WTC11 (cell line): ENCODE data around the gene MLX. TPM values are rescaled to one million over a fixed set of nuclear protein-coding genes. Genes with fewer than 3 reads are reported as not detected.
"Not testable (repeated sequence)": the region's sequence is repeated elsewhere in the genome, so short reads cannot be mapped to it uniquely, and the experiment has no call there.

Experiments used
- ATAC-seq: fragments of 200-7000 bp; cut with Tn5 transposase; 2 replicates; pipeline ENCODE4 v1.10.0; 2021; ENCODE audit warnings: mild to moderate bottlenecking, moderate library complexity
- CTCF ChIA-PET: fragments of 300-600 bp; sonication (Branson Sonifier 250); formaldehyde crosslinking; loops from one replicate; lab custom pipeline; 2021; ENCODE audit warnings: antibody characterized with exemption; lab: Charles Lee
- POLR2A ChIA-PET: fragments of 350-600 bp; sonication (Branson Sonifier 250); formaldehyde crosslinking; loops from one replicate; lab custom pipeline; 2021; ENCODE audit warnings: antibody characterized with exemption; lab: Charles Lee
- DNase-seq: peaks from one replicate; pipeline ENCODE4 v3.0.0; 2021; ENCODE audit warnings: low spot score
- H3K27ac Mint-ChIP-seq: 2 replicates; pipeline ENCODE4 v1.8.0; 2021; ENCODE audit warnings: mixed read lengths
- H3K27me3 Mint-ChIP-seq: 2 replicates; pipeline ENCODE4 v1.8.0; 2021; ENCODE audit warnings: low read depth, mild to moderate bottlenecking, moderate library complexity, mixed read lengths
- H3K36me3 Mint-ChIP-seq: 2 replicates; pipeline ENCODE4 v1.8.0; 2021; ENCODE audit warnings: mixed read lengths
- H3K4me1 Mint-ChIP-seq: 2 replicates; pipeline ENCODE4 v1.8.0; 2022; ENCODE audit warnings: mixed read lengths
- H3K4me3 Mint-ChIP-seq: 2 replicates; pipeline ENCODE4 v1.8.0; 2021; ENCODE audit warnings: mild to moderate bottlenecking, moderate library complexity, mixed read lengths
- H3K9me3 Mint-ChIP-seq: 2 replicates; pipeline ENCODE4 v1.8.0; 2021; ENCODE audit warnings: mixed read lengths
- ARID4B ChIP-seq: sonication (generic); formaldehyde crosslinking; IDR thresholded peaks from 2 replicates; pipeline ENCODE4 v1.8.0; 2023; ENCODE audit warnings: missing genetic modification reagents, mild to moderate bottlenecking, borderline replicate concordance
- ATF1 ChIP-seq: sonication (generic); formaldehyde crosslinking; IDR thresholded peaks from 2 replicates; pipeline ENCODE4 v1.8.1; 2023; ENCODE audit warnings: mild to moderate bottlenecking, moderate library complexity, missing genetic modification reagents
- CREM ChIP-seq: sonication (generic); formaldehyde crosslinking; IDR thresholded peaks from 2 replicates; pipeline ENCODE4 v1.8.1; 2022; ENCODE audit warnings: mild to moderate bottlenecking, missing genetic modification reagents, moderate library complexity
- FOXP4 ChIP-seq: sonication (generic); formaldehyde crosslinking; IDR thresholded peaks from 2 replicates; pipeline ENCODE4 v1.8.0; 2022; ENCODE audit warnings: mild to moderate bottlenecking, missing genetic modification reagents
- GTF2I ChIP-seq: fragments of 250-450 bp; sonication (Bioruptor Pico); conservative IDR thresholded peaks from 2 replicates; pipeline ENCODE4 v1.4.0; 2021; ENCODE audit warnings: mild to moderate bottlenecking
- JUN ChIP-seq: sonication (generic); formaldehyde crosslinking; IDR thresholded peaks from 2 replicates; pipeline ENCODE4 v1.8.0; 2023; ENCODE audit warnings: mild to moderate bottlenecking, missing genetic modification reagents
- MXD4 ChIP-seq: fragments of 250-450 bp; sonication (Bioruptor Pico); IDR thresholded peaks from 2 replicates; pipeline ENCODE4 v1.8.0; 2021; ENCODE audit warnings: mild to moderate bottlenecking, moderate library complexity, borderline replicate concordance
- MYBL2 ChIP-seq: sonication (generic); formaldehyde crosslinking; IDR thresholded peaks from 2 replicates; pipeline ENCODE4 v1.8.1; 2023; ENCODE audit warnings: mild to moderate bottlenecking, moderate library complexity, missing genetic modification reagents
- NFYB ChIP-seq: sonication (generic); formaldehyde crosslinking; conservative IDR thresholded peaks from 2 replicates; pipeline ENCODE4 v1.8.0; 2022; ENCODE audit warnings: low read depth, missing genetic modification reagents
- OVOL2 ChIP-seq: fragments of 250-450 bp; sonication (Bioruptor Pico); IDR thresholded peaks from 2 replicates; pipeline ENCODE4 v1.9.0; 2021; ENCODE audit warnings: mild to moderate bottlenecking, borderline replicate concordance
- SMAD4 ChIP-seq: sonication (generic); formaldehyde crosslinking; IDR thresholded peaks from 2 replicates; pipeline ENCODE4 v1.8.0; 2022; ENCODE audit warnings: mild to moderate bottlenecking, missing genetic modification reagents
- STAT6 ChIP-seq: sonication (generic); formaldehyde crosslinking; conservative IDR thresholded peaks from 2 replicates; pipeline ENCODE4 v1.8.1; 2023; ENCODE audit warnings: mild to moderate bottlenecking, low read depth, missing genetic modification reagents, moderate library complexity
- ZBTB21 ChIP-seq: sonication (generic); formaldehyde crosslinking; IDR thresholded peaks from 2 replicates; pipeline ENCODE4 v1.8.1; 2023; ENCODE audit warnings: mild to moderate bottlenecking, missing genetic modification reagents, borderline replicate concordance
- ZNF121 ChIP-seq: sonication (generic); formaldehyde crosslinking; IDR thresholded peaks from 2 replicates; pipeline ENCODE4 v1.8.0; 2023; ENCODE audit warnings: missing genetic modification reagents
- ZNF281 ChIP-seq: sonication (generic); formaldehyde crosslinking; IDR thresholded peaks from 2 replicates; pipeline ENCODE4 v1.8.0; 2023; ENCODE audit warnings: mild to moderate bottlenecking, missing genetic modification reagents
- ZNF396 ChIP-seq: fragments of 250-450 bp; sonication (Bioruptor Pico); IDR thresholded peaks from 2 replicates; pipeline ENCODE4 v1.8.0; 2021; ENCODE audit warnings: mild to moderate bottlenecking, moderate library complexity, borderline replicate concordance
- ZNF416 ChIP-seq: fragments of 250-450 bp; sonication (Bioruptor Pico); IDR thresholded peaks from 2 replicates; pipeline ENCODE4 v1.9.0; 2021; ENCODE audit warnings: mild to moderate bottlenecking, inconsistent platforms
- total RNA-seq: library from RNA; stranded (reverse); gene quantifications from 3 replicates; pipeline ENCODE4 v1.2.3, GENCODE V29; 2021

The MLX gene
- total RNA-seq, 1 experiment from 2014 or later, result 34.9 TPM

- ChIA-PET CTCF (interaction anchor here (0.6 to 2.6 kb wide), 11 partner anchors 9 to 535 kb away, joined by 3 to 22 read pairs (median 5); partner anchors contain the start of genes CNTNAP1, NKIRAS2 and PSMC3IP), POLR2A (interaction anchor here (0.6 to 1.3 kb wide), 4 partner anchors 15 to 128 kb away, joined by 3 to 4 read pairs (median 3); partner anchors contain the start of gene TUBG1)
- H3K27me3 Mint-ChIP-seq, result no peaks in the 10 kb centered on the region
- H3K4me3 Mint-ChIP-seq, result peak overlapping the region; percentile 85
- no peaks in the 10 kb centered on the region for H3K9me3 Mint-ChIP-seq
- TF ChIP-seq ZNF416 (CRISPR knock-in tag), result no peak
- TF ChIP-seq MYBL2, result no peak
- peak; percentile 86; the same call in 1 of the 2 replicates for TF ChIP-seq ZNF121 (CRISPR knock-in tag)
- TF ChIP-seq MXD4 (CRISPR knock-in tag), result no peak
- no peak for TF ChIP-seq OVOL2 (CRISPR knock-in tag)
- TF ChIP-seq ZNF281 (CRISPR knock-in tag), result no peak
- TF ChIP-seq ZNF396 (CRISPR knock-in tag), result no peak
- TF ChIP-seq FOXP4, result no peak
- peak; percentile 58; the same call in 1 of the 2 replicates for TF ChIP-seq GTF2I (CRISPR knock-in tag)
- no peak for TF ChIP-seq NFYB (CRISPR knock-in tag)
- no peak overlapping the region for H3K27ac Mint-ChIP-seq
- peaks cover 12% of the 10 kb centered on the region for H3K4me1 Mint-ChIP-seq
- no peak for DNase-seq
- H3K36me3 Mint-ChIP-seq, result no peaks in the 10 kb centered on the region
- ATAC-seq, result no peak
Measured at GRCh38 chr17:42555122-42555622, 11.7 kb upstream of the MLX start.

- ATAC-seq (peak; percentile 75), DNase-seq (peak; percentile 77)
- H3K4me1 Mint-ChIP-seq, H3K9me3 Mint-ChIP-seq, H3K36me3 Mint-ChIP-seq, H3K27me3 Mint-ChIP-seq, POLR2A ChIA-PET, H3K27ac Mint-ChIP-seq: not testable (repeated sequence)
- H3K4me3 Mint-ChIP-seq, result peak overlapping the region; percentile 85
- CTCF ChIA-PET, result interaction anchor here (2.6 kb wide), 1 partner anchor 207 kb away, joined by 12 read pairs; no protein-coding TSS in a partner anchor
Measured at GRCh38 chr17:42555961-42556617, 10.8 kb upstream of the MLX start.

GRCh38 chr17:42559075-42559474 is 7.8 kb upstream of the MLX start:
- no peak overlapping the region for H3K27ac Mint-ChIP-seq
- DNase-seq (no peak), ATAC-seq (no peak)
- ChIA-PET POLR2A (no interaction called here), CTCF (interaction anchor here (1.3 kb wide), 1 partner anchor 19 kb away, joined by 4 read pairs; no protein-coding TSS in a partner anchor)
- no peaks in the 10 kb centered on the region for H3K27me3 Mint-ChIP-seq
- no peaks in the 10 kb centered on the region for H3K9me3 Mint-ChIP-seq
- no peaks in the 10 kb centered on the region for H3K36me3 Mint-ChIP-seq
- H3K4me1 Mint-ChIP-seq, result peaks cover 21% of the 10 kb centered on the region
- H3K4me3 Mint-ChIP-seq, result no peak overlapping the region
- TF ChIP-seq ZBTB21 (no peak), FOXP4 (no peak), SMAD4 (no peak), STAT6 (CRISPR knock-in tag) (no peak), CREM (no peak), ATF1 (CRISPR knock-in tag) (no peak), ARID4B (CRISPR knock-in tag) (no peak), JUN (CRISPR knock-in tag) (no peak)
